ENCODE results near the gene CABLES2.

DNA sequence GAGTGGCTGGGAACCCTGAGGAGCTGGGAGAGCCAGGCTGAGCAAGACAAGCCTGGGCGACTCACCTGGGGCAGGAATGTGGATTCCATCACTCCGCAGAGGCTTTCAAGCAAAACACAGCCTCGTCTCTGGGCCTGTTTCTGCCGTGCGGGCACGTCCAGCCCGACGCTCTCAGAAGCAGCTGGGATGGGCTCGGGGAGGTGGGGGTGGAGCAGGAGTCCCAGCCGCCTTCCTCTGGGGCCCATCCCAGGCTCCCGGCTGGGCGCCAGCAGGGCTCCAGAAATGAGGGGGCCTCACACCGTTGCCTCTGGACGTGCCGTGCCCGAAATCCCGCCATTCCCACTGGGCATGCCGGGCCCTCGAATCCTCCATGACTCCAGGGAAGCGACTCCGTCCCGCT lies 28.9 kb downstream of the CABLES2 start:
- TF ChIP-seq POLR2A (IDR thresholded peaks at IDR 0.05; ENCODE audit: low read depth, low read length) (no peak), TAF1 (IDR thresholded peaks at IDR 0.05; ENCODE audit: borderline replicate concordance, low read depth, low read length) (no peak)

Measured in GM12892 (cell line).